ENCODE measurements around the gene KIF16B. TPM values are rescaled to one million over a fixed set of nuclear protein-coding genes. Genes with fewer than 3 reads are reported as not detected.

KIF16B gene
- total RNA-seq, 1 experiment from 2014 or later: 16.6 TPM

GRCh38 chr20:16575390-16576140, 2.3 kb upstream of the KIF16B start:
- ChIA-PET POLR2A (interaction anchor here (0.6 kb wide), 3 partner anchors 36 to 1193 kb away, joined by 3 to 7 read pairs (median 3); no protein-coding TSS in a partner anchor), CTCF (no interaction called here)
- Histone ChIP-seq H3K36me3 (ENCODE audit: control insufficient read depth, insufficient read depth, low read length) (peaks cover 6% of the 10 kb centered on the region; the same call in 1 of the 2 replicates), H3K9me3 (ENCODE audit: control insufficient read depth, insufficient read depth, low read depth, low read length) (no peaks in the 10 kb centered on the region), H3K27ac (ENCODE audit: low read length) (peak overlapping the region; percentile 99), H3K4me3 (ENCODE audit: low read depth in 2 of 2, low read length in 2 of 2) (peak overlapping the region; percentile 81 to 95), H3K27me3 (ENCODE audit: control insufficient read depth, insufficient read depth, low read length) (no peaks in the 10 kb centered on the region), H3K4me1 (ENCODE audit: control insufficient read depth, insufficient read depth, low read length) (peaks cover 12% of the 10 kb centered on the region)
- in situ Hi-C loops (cut with HindIII; ENCODE audit: low pct_unique_long_range_greater_than_20kb, low sequenced_read_pairs): no loop called here
- intact Hi-C loops (cut with micrococcal nuclease; ENCODE audit: unreplicated experiment): no loop called here
- ATAC-seq (no peak), DNase-seq (ENCODE audit: low read depth, low spot score) (no peak)
- BruUV-seq (replicated peaks): no TSS peak
- TF ChIP-seq TCF7L2 (IDR thresholded peaks at IDR 0.05; ENCODE audit: low read depth, low read length) (no peak), SIN3A (IDR thresholded peaks at IDR 0.05; ENCODE audit: borderline replicate concordance, insufficient read depth, low read depth, low read length) (no peak), POLR2AphosphoS5 (IDR thresholded peaks at IDR 0.05; ENCODE audit: low read depth, low read length) (no peak), REST (IDR thresholded peaks at IDR 0.05; ENCODE audit: insufficient read depth in 1 of 2, low read depth in 2 of 2, low read length in 1 of 2) (no peak), CTCF (IDR thresholded peaks at IDR 0.05) (no peak)

- CTCF ChIA-PET: no interaction called here
Measured at GRCh38 chr20:16574656-16575355, 1.6 kb upstream of the KIF16B start.

More at GRCh38 chr20:16574656-16575355, 1.6 kb upstream of the KIF16B start:
- Histone ChIP-seq H3K27ac (ENCODE audit: low read length) (peak overlapping the region; percentile 99), H3K27me3 (ENCODE audit: control insufficient read depth, insufficient read depth, low read length) (no peaks in the 10 kb centered on the region), H3K4me1 (ENCODE audit: control insufficient read depth, insufficient read depth, low read length) (peaks cover 13% of the 10 kb centered on the region), H3K36me3 (ENCODE audit: control insufficient read depth, insufficient read depth, low read length) (peaks cover 6% of the 10 kb centered on the region; the same call in 1 of the 2 replicates), H3K9me3 (ENCODE audit: control insufficient read depth, insufficient read depth, low read depth, low read length) (no peaks in the 10 kb centered on the region), H3K4me3 (ENCODE audit: low read depth in 2 of 2, low read length in 2 of 2) (peak overlapping the region; percentile 81 to 95)
- no TSS peak for BruUV-seq (replicated peaks)
- peak; percentile 85 for ATAC-seq
- in situ Hi-C loops (cut with HindIII; ENCODE audit: low pct_unique_long_range_greater_than_20kb, low sequenced_read_pairs): no loop called here
- DNase-seq (ENCODE audit: low read depth, low spot score): peak; percentile 86
- intact Hi-C loops (cut with micrococcal nuclease; ENCODE audit: unreplicated experiment): loop anchor here (5.0 kb wide), 1 partner anchor 58 kb away; no protein-coding TSS in a partner anchor
- POLR2A ChIA-PET: interaction anchor here (0.6 kb wide), 3 partner anchors 37 to 1194 kb away, joined by 3 to 7 read pairs (median 3); no protein-coding TSS in a partner anchor
- TF ChIP-seq POLR2AphosphoS5 (IDR thresholded peaks at IDR 0.05; ENCODE audit: low read depth, low read length) (no peak; the same call in 1 of the 2 replicates), TCF7L2 (IDR thresholded peaks at IDR 0.05; ENCODE audit: low read depth, low read length) (no peak), SIN3A (IDR thresholded peaks at IDR 0.05; ENCODE audit: borderline replicate concordance, insufficient read depth, low read depth, low read length) (0 out of 2 replicates have a peak, but pooled peaks have one; percentile 73)
